GM21786 (cell line): ENCODE data around the gene SMPD1.

Experiments used
- ATAC-seq: cut with Tn5 transposase; IDR thresholded peaks from one replicate; pipeline ENCODE4 v1.9.1; 2021; ENCODE audit not compliant: unreplicated experiment

SMPD1 gene

GRCh38 chr11:6389905-6390717, at the start of gene SMPD1:
SMPD1 (plus strand) TSS chr11:6390474; CDS start chr11:6390599, 125 bp downstream.
- peak; percentile 95 for ATAC-seq

GRCh38 chr11:6345366-6345765, 44.9 kb upstream of the SMPD1 start:
- ATAC-seq: no peak

GRCh38 chr11:6350043-6350442, 40.2 kb upstream of the SMPD1 start:
- ATAC-seq: no peak

- ATAC-seq: no peak
Measured at GRCh38 chr11:6350486-6350885, 39.8 kb upstream of the SMPD1 start.

- no peak for ATAC-seq
Measured at GRCh38 chr11:6351782-6352382, 38.4 kb upstream of the SMPD1 start.

- peak; percentile 86 for ATAC-seq
Measured at GRCh38 chr11:6353367-6353987, 36.8 kb upstream of the SMPD1 start.

GRCh38 chr11:6354651-6355485, 35.4 kb upstream of the SMPD1 start:
- ATAC-seq: no peak

- ATAC-seq: no peak
Measured at GRCh38 chr11:6356503-6357055, 33.7 kb upstream of the SMPD1 start.

GRCh38 chr11:6357222-6357621, 33.1 kb upstream of the SMPD1 start:
- ATAC-seq: no peak

GRCh38 chr11:6360183-6360582, 30.1 kb upstream of the SMPD1 start:
- no peak for ATAC-seq

- ATAC-seq: no peak
Measured at GRCh38 chr11:6362185-6362872, 27.9 kb upstream of the SMPD1 start.

GRCh38 chr11:6362873-6363678, 27.2 kb upstream of the SMPD1 start:
- ATAC-seq: peak; percentile 96

- no peak for ATAC-seq
Measured at GRCh38 chr11:6365659-6366058, 24.6 kb upstream of the SMPD1 start.

GRCh38 chr11:6371825-6372224, 18.4 kb upstream of the SMPD1 start:
- no peak for ATAC-seq

GRCh38 chr11:6377902-6378639, 12.2 kb upstream of the SMPD1 start:
- ATAC-seq: peak; percentile 52

GRCh38 chr11:6378640-6378989, 11.7 kb upstream of the SMPD1 start:
- no peak for ATAC-seq

GRCh38 chr11:6385046-6385777, 5.1 kb upstream of the SMPD1 start:
- ATAC-seq: no peak
